GM21529 (cell line): Measurements from ENCODE around the gene GPR39.

Experiments
- ATAC-seq: cut with Tn5 transposase; IDR thresholded peaks from one replicate; pipeline ENCODE4 v1.9.1; 2021; ENCODE audit not compliant: unreplicated experiment

GPR39 gene

GRCh38 chr2:132668189-132668823 lies 251.7 kb downstream of the GPR39 start:
- no peak for ATAC-seq

GRCh38 chr2:132668987-132669907 lies 252.6 kb downstream of the GPR39 start:
- no peak for ATAC-seq

GRCh38 chr2:132669908-132670495 lies 253.4 kb downstream of the GPR39 start, which contains the start of gene LYPD1:
LYPD1 (minus strand) TSS chr2:132670205; CDS start chr2:132669932, 273 bp downstream.
- ATAC-seq, result no peak

GRCh38 chr2:132670496-132671150 lies 254.0 kb downstream of the GPR39 start:
- ATAC-seq, result no peak

GRCh38 chr2:132671151-132671835 lies 254.7 kb downstream of the GPR39 start:
- no peak for ATAC-seq

GRCh38 chr2:132676999-132677398 lies 260.4 kb downstream of the GPR39 start:
- no peak for ATAC-seq

- no peak for ATAC-seq
These were observed 261.1 kb downstream of the GPR39 start for GRCh38 chr2:132677661-132678060.

GRCh38 chr2:132678483-132678882 lies 261.9 kb downstream of the GPR39 start:
- ATAC-seq, result no peak

GRCh38 chr2:132680544-132680943 lies 263.9 kb downstream of the GPR39 start:
- ATAC-seq, result no peak

GRCh38 chr2:132681766-132682165 lies 265.2 kb downstream of the GPR39 start:
- no peak for ATAC-seq

GRCh38 chr2:132690664-132691303 lies 274.2 kb downstream of the GPR39 start:
- ATAC-seq, result no peak

- no peak for ATAC-seq
These were observed 275.0 kb downstream of the GPR39 start for GRCh38 chr2:132691556-132691955.

- ATAC-seq, result no peak
These were observed 276.2 kb downstream of the GPR39 start for GRCh38 chr2:132692816-132693215.
